GM19328 (cell line): Measurements from ENCODE around the gene NPBWR2.

ENCODE experiments used
- ATAC-seq: cut with Tn5 transposase; IDR thresholded peaks from one replicate; pipeline ENCODE4 v1.9.1; 2021; ENCODE audit warnings: mild to moderate bottlenecking, moderate library complexity; ENCODE audit not compliant: unreplicated experiment

Gene NPBWR2

DNA sequence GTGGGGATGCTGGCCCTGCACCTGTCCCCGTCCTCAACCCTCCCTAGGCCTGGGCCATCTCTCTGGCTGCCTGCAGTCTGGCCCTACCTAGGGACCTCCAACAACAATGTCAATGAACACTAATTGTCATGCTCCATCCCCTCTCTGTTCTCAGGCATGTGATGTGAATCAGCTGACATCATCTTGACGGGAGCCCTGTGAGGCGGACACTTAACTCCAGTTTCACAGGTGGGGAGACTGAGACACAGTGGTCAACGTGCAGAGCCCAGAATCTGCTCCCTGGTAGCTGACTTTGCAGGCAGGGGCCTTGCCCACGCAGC lies 45.1 kb downstream of the NPBWR2 start:
- ATAC-seq, result no peak

DNA sequence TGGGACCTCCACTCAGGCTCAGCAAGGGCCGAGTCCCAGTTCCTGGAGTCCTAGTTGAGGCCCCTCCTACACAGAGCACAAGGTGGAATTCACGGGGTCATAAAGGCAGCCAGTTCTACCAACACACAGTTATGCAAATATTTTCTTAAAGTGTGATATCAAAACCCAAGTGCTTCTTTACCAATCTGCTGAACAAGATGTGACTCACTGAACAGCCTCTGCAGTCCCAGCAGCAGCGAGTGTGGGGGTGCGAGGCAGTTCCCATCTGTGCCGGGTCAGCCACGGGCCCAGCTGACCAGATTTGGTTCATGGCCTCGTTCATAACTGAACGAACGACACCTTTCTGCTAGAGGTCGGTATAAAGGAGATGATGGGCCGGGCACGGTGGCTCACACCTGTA lies 48.8 kb downstream of the NPBWR2 start:
- ATAC-seq, result no peak

DNA sequence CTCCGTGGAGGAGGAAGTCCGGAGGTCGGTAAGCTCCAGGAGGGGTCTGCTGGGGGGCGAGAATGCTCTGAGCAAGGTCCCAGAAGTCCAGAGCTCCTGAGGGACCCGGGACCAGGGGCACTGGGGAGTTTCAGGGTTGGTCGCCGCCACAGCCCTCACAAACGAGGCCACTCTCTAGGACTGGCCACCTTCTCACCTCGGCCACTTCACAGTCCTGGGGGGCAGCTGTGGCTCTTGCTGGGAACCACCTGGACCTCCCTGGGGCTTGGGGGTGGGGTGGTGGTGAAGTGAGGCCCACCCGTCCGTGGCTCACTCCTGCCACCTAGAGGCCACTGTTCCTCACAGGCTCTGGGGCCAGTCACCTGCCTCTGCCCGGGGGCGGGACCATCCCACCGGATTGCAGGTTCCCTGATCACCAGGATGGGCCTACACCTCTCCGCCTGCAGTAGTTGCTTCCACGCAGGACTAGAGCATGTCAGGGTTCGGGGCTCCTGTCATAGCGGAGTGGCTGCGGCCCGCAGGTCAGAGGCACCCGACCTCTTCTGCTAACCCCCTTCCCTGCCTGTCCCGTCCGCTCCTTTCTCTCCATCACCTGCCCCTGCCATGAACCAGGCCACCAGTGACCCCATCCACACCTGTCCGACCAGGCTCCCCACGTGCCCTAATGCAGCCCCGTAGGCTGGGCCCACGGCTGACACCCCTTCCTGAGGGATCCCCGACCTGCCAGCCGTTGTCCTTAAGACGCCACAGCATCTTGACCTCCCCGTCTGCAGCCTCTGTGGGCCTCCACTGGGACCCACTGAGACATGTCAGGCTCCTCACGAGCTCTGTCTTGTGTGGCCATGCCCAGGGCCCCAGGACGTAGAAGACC lies 49.5 kb downstream of the NPBWR2 start:
- ATAC-seq, result no peak

DNA sequence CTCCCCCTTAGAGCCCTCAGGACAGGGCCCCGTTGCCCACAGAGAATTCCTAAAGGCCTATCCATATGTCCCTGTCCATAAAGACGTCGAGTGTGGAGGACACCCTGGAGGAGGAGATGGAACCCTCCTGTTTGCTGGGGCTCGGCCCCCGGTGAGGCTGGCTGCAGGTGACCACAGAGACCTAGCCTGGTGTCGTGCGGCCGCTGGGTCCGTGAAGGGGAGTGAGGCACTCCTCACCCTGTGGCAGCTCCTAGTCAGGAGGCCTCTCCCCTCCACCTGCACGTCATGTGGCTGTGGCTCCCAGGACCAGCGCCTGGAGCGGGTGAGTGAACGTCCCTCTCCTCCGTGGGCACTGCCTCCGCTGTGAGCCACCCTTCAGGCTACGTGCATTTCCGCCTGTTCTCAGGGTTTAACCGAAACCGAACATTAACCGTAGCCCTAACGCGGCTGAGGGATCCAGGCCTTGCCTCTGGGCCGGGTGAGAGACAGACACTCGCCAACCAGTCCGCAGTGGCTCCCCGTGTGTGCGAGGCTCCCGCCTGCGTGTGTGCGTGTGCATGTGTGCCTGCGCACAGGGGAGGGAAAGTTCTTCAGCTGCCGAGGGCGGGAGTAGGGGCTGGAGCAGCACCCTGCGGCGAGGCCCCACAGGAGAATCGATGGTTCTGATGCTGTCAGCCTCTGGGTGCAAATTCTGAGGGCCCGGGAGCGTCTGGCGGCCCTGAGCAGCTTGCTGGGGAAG lies 50.3 kb downstream of the NPBWR2 start:
- ATAC-seq, result no peak

DNA sequence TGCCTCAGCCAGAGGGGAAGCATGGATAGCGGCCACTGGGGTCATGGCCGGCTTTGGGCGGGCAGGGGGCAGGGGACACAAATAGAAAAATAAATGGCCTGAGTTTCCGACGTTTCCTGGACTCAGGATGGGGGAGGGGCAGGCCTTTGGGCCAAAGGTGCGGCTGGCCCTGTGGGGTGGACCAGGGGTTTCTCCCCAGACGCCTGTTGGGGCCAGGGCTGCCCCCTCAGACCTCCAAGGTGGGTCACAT lies 50.8 kb downstream of the NPBWR2 start:
- no peak for ATAC-seq

DNA sequence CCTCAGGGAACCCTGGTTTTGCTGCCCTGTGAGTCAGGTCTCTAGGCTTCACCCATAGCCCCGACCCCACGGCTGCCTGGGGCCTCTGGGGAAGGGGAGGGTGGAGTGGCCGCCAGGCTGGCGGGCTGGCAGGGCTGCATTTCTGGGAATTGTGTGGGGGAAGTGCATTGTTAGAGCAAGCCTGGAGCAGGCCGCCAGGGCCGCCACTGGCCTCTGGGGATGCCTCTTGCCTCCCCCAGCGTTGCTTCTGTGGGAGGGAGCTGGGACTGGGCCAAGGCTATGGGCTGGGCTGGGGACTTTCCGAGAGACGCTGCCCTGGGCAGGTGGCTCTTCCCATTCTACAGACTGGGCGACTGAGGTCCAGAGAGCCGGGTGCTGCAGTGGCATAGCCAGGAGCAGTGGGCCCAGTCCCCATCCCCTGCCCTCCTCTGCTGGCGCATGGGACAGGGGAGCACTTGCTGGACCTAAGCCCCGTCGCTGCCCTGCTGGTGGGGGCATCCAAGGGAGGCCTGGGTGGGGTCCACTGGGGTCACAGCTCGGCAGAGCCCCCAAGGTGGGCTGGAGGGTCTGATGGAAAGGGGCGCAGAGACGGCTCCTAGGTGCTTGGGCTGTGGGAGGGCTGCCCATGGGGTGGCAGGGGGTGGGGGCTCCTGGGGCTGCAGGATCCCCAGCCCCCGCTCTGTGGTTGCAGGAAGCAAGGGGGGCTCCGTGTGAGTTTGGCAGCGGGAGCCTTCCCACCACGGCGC lies 51.3 kb downstream of the NPBWR2 start:
- no peak for ATAC-seq

DNA sequence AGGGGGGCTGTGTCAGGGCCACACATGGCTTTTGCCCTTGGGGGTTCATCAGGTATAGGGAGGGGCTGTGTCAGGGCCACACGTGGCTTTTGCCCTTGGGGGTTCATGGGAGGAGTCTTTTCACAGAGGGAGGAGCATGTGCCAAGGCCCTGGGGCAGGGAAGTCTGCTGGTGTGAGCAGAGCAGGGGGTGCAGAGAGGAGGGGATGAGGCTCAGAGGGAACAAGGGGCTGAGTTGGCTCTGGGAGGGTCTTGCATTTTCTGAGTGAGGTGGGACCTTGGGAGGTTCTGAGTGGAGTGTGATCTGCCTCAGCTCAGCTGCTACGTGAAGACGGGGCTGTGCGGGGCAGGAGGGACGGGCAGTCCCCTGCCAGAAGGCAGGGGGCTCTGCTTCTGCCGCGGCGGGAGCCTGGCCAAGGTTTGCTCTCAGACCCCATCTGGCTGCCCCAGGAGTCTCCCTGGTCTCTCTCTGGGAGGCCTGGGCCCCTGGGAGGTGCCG lies 51.9 kb downstream of the NPBWR2 start:
- no peak for ATAC-seq

DNA sequence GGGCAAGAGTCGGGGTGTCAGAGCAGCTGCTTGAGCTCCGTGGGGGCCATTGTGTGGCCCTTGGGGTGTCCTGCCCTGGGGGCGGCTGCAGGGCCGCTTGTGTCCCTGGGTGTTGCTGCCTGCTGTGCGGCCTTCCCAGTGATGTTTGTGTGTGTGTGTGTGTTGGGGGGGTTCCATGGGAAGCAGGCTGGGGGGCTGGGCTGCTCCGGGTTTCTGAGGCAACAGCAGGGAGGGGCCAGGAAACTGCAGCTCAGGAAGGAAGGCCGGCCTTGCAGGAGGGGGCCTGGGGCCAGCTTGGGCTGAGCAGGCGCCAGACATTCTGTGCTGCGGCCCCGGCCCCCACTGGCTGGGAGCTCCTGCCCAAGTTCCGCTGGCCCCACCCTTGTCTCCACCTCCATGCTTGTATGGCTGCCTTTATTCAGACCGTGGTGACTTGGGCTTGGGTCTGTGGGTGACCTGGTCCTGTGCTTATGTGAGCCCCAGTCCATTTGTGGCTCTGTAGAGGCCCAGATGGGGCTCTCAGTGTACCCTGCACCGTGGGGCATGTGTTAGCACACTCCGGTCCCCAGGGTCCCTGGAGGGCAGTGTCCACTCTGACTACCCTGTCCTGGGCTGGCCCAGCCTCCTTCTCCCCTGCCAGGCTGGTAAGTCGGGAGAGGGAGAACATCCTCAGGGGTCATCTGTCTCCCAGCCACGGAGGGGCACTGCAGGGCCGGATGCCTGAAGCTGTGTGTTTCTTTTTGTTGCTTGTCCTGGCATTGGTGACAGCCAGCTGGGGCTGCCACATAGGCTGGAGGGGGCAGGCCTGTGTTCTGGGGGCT lies 53.3 kb downstream of the NPBWR2 start:
- no peak for ATAC-seq
